ENCODE data around the gene BLACAT1.

DNA sequence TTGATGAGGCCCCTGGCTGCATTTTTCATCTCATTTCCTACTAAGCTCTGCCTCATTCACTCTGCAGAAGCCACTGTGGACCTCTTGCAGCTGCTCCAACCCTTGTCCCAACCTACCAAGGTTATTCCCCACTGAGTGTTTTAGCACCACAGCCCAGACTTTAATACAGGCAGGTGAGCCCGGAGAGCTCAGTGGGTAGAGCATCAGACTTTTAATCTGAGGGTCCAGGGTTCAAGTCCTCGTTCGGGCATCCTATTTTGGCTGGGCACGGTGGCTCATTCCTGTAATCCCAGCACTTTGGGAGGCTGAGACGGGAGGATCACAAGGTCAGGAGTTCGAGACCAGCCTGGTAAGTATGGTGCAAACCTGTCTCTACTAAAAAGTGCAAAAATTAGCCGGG lies 18.1 kb upstream of the BLACAT1 start:
- TF ChIP-seq CTCF (IDR thresholded peaks at IDR 0.05), result no peak
- TF ChIP-seq POLR2A (IDR thresholded peaks at IDR 0.05), result no peak
